IMR-90 (cell line): ENCODE measurements around the gene MVP. TPM values are rescaled to one million over a fixed set of nuclear protein-coding genes. Genes with fewer than 3 reads are reported as not detected.
A peak's percentile ranks its signal among the peaks of the same experiment; 100 is the strongest.

ENCODE experiments used
- ATAC-seq: fragments of 200-7000 bp; cut with Tn5 transposase; 2 replicates; pipeline ENCODE4 v1.9.1; 2020; ENCODE audit warnings: low read depth, mild to moderate bottlenecking, moderate library complexity
- BruUV-seq: library from RNA; stranded (reverse); fragments of 400-500 nt; replicated peaks from 2 replicates; lab custom pipeline; 2021; lab: Mats Ljungman, UMichigan
- CTCF ChIA-PET: fragments of 300-600 bp; formaldehyde crosslinking; extraction: SDS; loops from one replicate; lab custom pipeline; 2021; ENCODE audit warnings: antibody characterized with exemption; lab: Yijun Ruan, JAX
- POLR2A ChIA-PET: fragments of 300-600 bp; sonication (Branson Sonifier 250); formaldehyde crosslinking; loops from one replicate; lab custom pipeline; 2022; ENCODE audit warnings: antibody characterized with exemption; ENCODE audit not compliant: unreplicated experiment; lab: Charles Lee
- DNase-seq: peaks from one replicate; pipeline ENCODE4 v3.0.0; 2013
- H2AFZ ChIP-seq: replicated peaks from 2 replicates; pipeline ENCODE3; 2013; ENCODE audit warnings: low read length, mild to moderate bottlenecking; ENCODE audit not compliant: poor library complexity
- H2AK5ac ChIP-seq: 2 replicates; pipeline ENCODE4 v1.6.1; 2013; ENCODE audit warnings: low read depth, low read length, inconsistent platforms
- H2AK9ac ChIP-seq: replicated peaks from 2 replicates; pipeline ENCODE3; 2013; ENCODE audit warnings: mild to moderate bottlenecking, low read depth, low read length, moderate library complexity; ENCODE audit not compliant: poor library complexity
- H2BK120ac ChIP-seq: 2 replicates; pipeline ENCODE4 v1.6.1; 2013; ENCODE audit warnings: low read depth, low read length, inconsistent platforms
- H2BK15ac ChIP-seq: 3 replicates; pipeline ENCODE4 v1.6.1; 2013; ENCODE audit warnings: low read depth, low read length, inconsistent platforms
- H2BK20ac ChIP-seq: 2 replicates; pipeline ENCODE4 v1.6.1; 2013; ENCODE audit warnings: low read depth, mild to moderate bottlenecking, inconsistent platforms, low read length, moderate library complexity
- H2BK5ac ChIP-seq: 2 replicates; pipeline ENCODE4 v1.6.1; 2013; ENCODE audit warnings: mild to moderate bottlenecking, low read depth, low read length, inconsistent platforms; ENCODE audit not compliant: poor library complexity, severe bottlenecking
- H3K14ac ChIP-seq: replicated peaks from 2 replicates; pipeline ENCODE4 v1.6.1; 2013; ENCODE audit warnings: low read depth, low read length, inconsistent platforms
- H3K18ac ChIP-seq: 2 replicates; pipeline ENCODE4 v1.6.1; 2013; ENCODE audit warnings: low read depth, low read length, control low read depth
- H3K23ac ChIP-seq: 2 replicates; pipeline ENCODE4 v1.6.1; 2013; ENCODE audit warnings: low read depth, low read length, inconsistent platforms
- H3K27ac ChIP-seq: 2 replicates; pipeline ENCODE4 v1.5.1; 2013; ENCODE audit warnings: mild to moderate bottlenecking, control low read depth, low read length; ENCODE audit not compliant: insufficient read depth
- H3K27me3 ChIP-seq: 2 replicates; pipeline ENCODE4 v1.6.1; 2013; ENCODE audit warnings: low read length; ENCODE audit not compliant: control insufficient read depth, insufficient read depth
- H3K36me3 ChIP-seq: 2 replicates; pipeline ENCODE4 v1.6.1; 2013; ENCODE audit warnings: low read length, mixed read lengths; ENCODE audit not compliant: control insufficient read depth, insufficient read depth
- H3K4ac ChIP-seq: 2 replicates; pipeline ENCODE4 v1.6.1; 2013; ENCODE audit warnings: low read depth, low read length, inconsistent platforms
- H3K4me1 ChIP-seq: 2 replicates; pipeline ENCODE4 v1.6.1; 2013; ENCODE audit warnings: low read length, mixed read lengths; ENCODE audit not compliant: control insufficient read depth, insufficient read depth
- H3K4me2 ChIP-seq: 2 replicates; pipeline ENCODE4 v1.6.1; 2013; ENCODE audit warnings: low read depth, mild to moderate bottlenecking, control low read depth, low read length, moderate library complexity
- H3K4me3 ChIP-seq: 2 replicates; pipeline ENCODE4 v1.5.1; 2013; ENCODE audit warnings: low read depth, mild to moderate bottlenecking, control low read depth, low read length, moderate library complexity; ENCODE audit not compliant: insufficient read depth
- H3K56ac ChIP-seq: 2 replicates; pipeline ENCODE4 v1.6.1; 2013; ENCODE audit warnings: low read length, inconsistent platforms; ENCODE audit not compliant: insufficient read depth; ENCODE audit errors: extremely low read depth
- H3K79me1 ChIP-seq, 2 experiments: 2 replicates each; pipeline ENCODE4 v1.6.1; 2013; ENCODE audit warnings: low read length in 2 of 2, inconsistent platforms in 1 of 2, low read depth in 1 of 2
- H3K9ac ChIP-seq: 2 replicates; pipeline ENCODE4 v1.6.1; 2013; ENCODE audit warnings: low read depth, low read length, control low read depth
- H3K9me1 ChIP-seq: 2 replicates; pipeline ENCODE4 v1.6.1; 2013; ENCODE audit warnings: low read length, inconsistent platforms; ENCODE audit not compliant: insufficient read depth
- H3K9me3 ChIP-seq: 2 replicates; pipeline ENCODE4 v1.6.1; 2013; ENCODE audit warnings: low read length; ENCODE audit not compliant: control insufficient read depth, insufficient read depth
- H4K20me1 ChIP-seq: 2 replicates; pipeline ENCODE4 v1.6.1; 2013; ENCODE audit warnings: low read length, inconsistent platforms; ENCODE audit not compliant: insufficient read depth
- H4K5ac ChIP-seq: 2 replicates; pipeline ENCODE4 v1.6.1; 2013; ENCODE audit warnings: mild to moderate bottlenecking, low read depth, low read length, control low read depth
- H4K8ac ChIP-seq, 2 experiments: 2 replicates each; pipeline ENCODE4 v1.6.1; 2013; ENCODE audit warnings: low read depth in 2 of 2, low read length in 2 of 2, control low read depth in 1 of 2, inconsistent platforms in 1 of 2
- H4K91ac ChIP-seq: 2 replicates; pipeline ENCODE4 v1.6.1; 2013; ENCODE audit warnings: low read depth, low read length, inconsistent platforms; ENCODE audit not compliant: insufficient read depth
- BHLHE40 ChIP-seq: fragments of 150-350 bp; IDR thresholded peaks from 2 replicates; pipeline ENCODE4 v1.6.1; 2016; ENCODE audit warnings: mild to moderate bottlenecking, low read depth, low read length
- MXI1 ChIP-seq: IDR thresholded peaks from 2 replicates; pipeline ENCODE4 v1.6.1; 2012; ENCODE audit warnings: low read depth, mild to moderate bottlenecking, low read length, moderate library complexity, borderline replicate concordance
- POLR2A ChIP-seq: IDR thresholded peaks from 2 replicates; pipeline ENCODE4 v1.6.1; 2012; ENCODE audit warnings: mild to moderate bottlenecking, low read depth, low read length
- RFX5 ChIP-seq: IDR thresholded peaks from 2 replicates; pipeline ENCODE4 v1.8.0; 2012; ENCODE audit warnings: low read depth, mild to moderate bottlenecking, low read length, moderate library complexity
- SMC3 ChIP-seq: fragments of 150-350 bp; IDR thresholded peaks from 2 replicates; pipeline ENCODE4 v1.6.1; 2016; ENCODE audit warnings: low read depth, mild to moderate bottlenecking, antibody characterized with exemption, low read length, moderate library complexity
- WGBS, 2 experiments: methylation state at CpG; one replicate each; pipeline versions ENCODE4 v1.1.5 to v1.1.7; 2013; ENCODE audit warnings: missing lambda C conversion rate in 2 of 2; ENCODE audit not compliant: insufficient read length in 1 of 2; ENCODE audit errors: extremely low coverage in 2 of 2; 5-methylcytosine and 5-hydroxymethylcytosine counted together
- dilution Hi-C: fragments of 300-500 bp; cut with HindIII; formaldehyde crosslinking; loops from one replicate; pipeline ENCODE4 v1.14.3; 2018; ENCODE audit warnings: low sequenced_read_pairs; ENCODE audit not compliant: unreplicated experiment
- in situ Hi-C: fragments of 300-500 bp; cut with MboI; formaldehyde crosslinking; loops from 3 replicates; pipeline ENCODE4 v1.14.3; 2019; ENCODE audit warnings: low sequenced_read_pairs, inconsistent platforms, mixed read lengths
- intact Hi-C: fragments of 100-400 bp; cut with micrococcal nuclease; formaldehyde crosslinking; loops from 2 replicates; pipeline ENCODE4 v1.10.0; 2022
- polyA plus RNA-seq, 3 experiments: library from polyadenylated mRNA; depleted of rRNA; stranded (reverse); fragments of >200 nt; gene quantifications; 2 replicates each; pipeline ENCODE4 v1.2.3, GENCODE V29; 2012; ENCODE audit warnings: low replicate concordance in 1 of 3
- total RNA-seq: library from RNA; depleted of rRNA; stranded (reverse); fragments of >200 nt; gene quantifications from 2 replicates; pipeline ENCODE4 v1.2.3, GENCODE V29; 2012
- TF ChIP-seq, protein P1 (sequence below): fragments of 150-350 bp; IDR thresholded peaks from 2 replicates; pipeline ENCODE4 v1.6.1; 2017; ENCODE audit warnings: mild to moderate bottlenecking, antibody characterized with exemption, low read length, low read depth

The MVP gene
- total and polyA plus RNA-seq, 2 of the 4 experiments (the other 2 are of a cell fraction) = 204 to 319 TPM

- peak overlapping the region; percentile 84 for H2AK5ac ChIP-seq
- CTCF ChIA-PET = interaction anchor here (0.5 to 2.1 kb wide), 8 partner anchors 8 to 198 kb away, joined by 3 to 10 read pairs (median 4); partner anchors contain the start of genes HIRIP3 and INO80E
- H3K14ac ChIP-seq = peak overlapping the region; percentile 71
- peak overlapping the region; percentile 17 for H3K4me3 ChIP-seq
- peak overlapping the region; percentile 61; the same call in 1 of the 2 replicates for H4K91ac ChIP-seq
- H3K9me1 ChIP-seq = peaks cover 9% of the 10 kb centered on the region
- H3K4ac ChIP-seq = peak overlapping the region; percentile 72
- peak overlapping the region; percentile 51 for H4K5ac ChIP-seq
- 17% methylated on average over 3 of the region's 39 CpGs; no CpG with 5 or more reads in 1 of the 2 experiments for WGBS, 2 experiments
- H3K9ac ChIP-seq = peak overlapping the region; percentile 61
- peak overlapping the region; percentile 83 for H2AFZ ChIP-seq
- peaks cover 8% of the 10 kb centered on the region for H3K36me3 ChIP-seq
- H2BK120ac ChIP-seq = peak overlapping the region; percentile 75
- TF ChIP-seq SMC3 (no peak), RFX5 (no peak), BHLHE40 (peak; percentile 76), MXI1 (peak; percentile 10; the same call in 1 of the 2 replicates), POLR2A (no peak)
- TF ChIP-seq, protein P1, sequence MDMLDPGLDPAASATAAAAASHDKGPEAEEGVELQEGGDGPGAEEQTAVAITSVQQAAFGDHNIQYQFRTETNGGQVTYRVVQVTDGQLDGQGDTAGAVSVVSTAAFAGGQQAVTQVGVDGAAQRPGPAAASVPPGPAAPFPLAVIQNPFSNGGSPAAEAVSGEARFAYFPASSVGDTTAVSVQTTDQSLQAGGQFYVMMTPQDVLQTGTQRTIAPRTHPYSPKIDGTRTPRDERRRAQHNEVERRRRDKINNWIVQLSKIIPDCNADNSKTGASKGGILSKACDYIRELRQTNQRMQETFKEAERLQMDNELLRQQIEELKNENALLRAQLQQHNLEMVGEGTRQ = no peak
- H3K79me1 ChIP-seq = peaks cover 18 to 62% of the 10 kb centered on the region in 2 experiments
- H2AK9ac ChIP-seq = peak overlapping the region; percentile 96
- peaks cover 21% of the 10 kb centered on the region for H3K4me1 ChIP-seq
- POLR2A ChIA-PET = interaction anchor here (0.7 kb wide), 1 partner anchor 51 kb away, joined by 15 read pairs; no protein-coding TSS in a partner anchor
- H3K4me2 ChIP-seq = peak overlapping the region; percentile 74
- no peaks in the 10 kb centered on the region for H3K9me3 ChIP-seq
- dilution Hi-C loops (no loop called here), intact Hi-C loops (loop anchor here (5.0 kb wide), 1 partner anchor 207 kb away; the partner anchor contains the start of gene C16orf92), in situ Hi-C loops (no loop called here)
- no peak overlapping the region for H3K18ac ChIP-seq
- peak overlapping the region; percentile 65 for H3K23ac ChIP-seq
- H4K8ac ChIP-seq = peak overlapping the region; percentile 6 to 81; a peak in 3 of 4 replicates
- H3K56ac ChIP-seq = peak overlapping the region; percentile 38
- peak overlapping the region; percentile 71 for H3K27ac ChIP-seq
- H2BK5ac ChIP-seq = peak overlapping the region; percentile 77
- no peak overlapping the region; the same call in 2 of the 3 replicates for H2BK15ac ChIP-seq
- no TSS peak for BruUV-seq
- peaks cover 14% of the 10 kb centered on the region for H4K20me1 ChIP-seq
- peak overlapping the region; percentile 58; the same call in 1 of the 2 replicates for H2BK20ac ChIP-seq
- H3K27me3 ChIP-seq = no peaks in the 10 kb centered on the region
- DNase-seq = no peak
- ATAC-seq = no peak
These were observed 5.1 kb upstream of the MVP start for GRCh38 chr16:29815032-29815721.
